Omental fat pad (tissue), 4 donors: ENCODE results near the gene KRTAP23-1. TPM values are rescaled to one million over a fixed set of nuclear protein-coding genes. Genes with fewer than 3 reads are reported as not detected.
A peak's percentile ranks its signal among the peaks of the same experiment; 100 is the strongest.

Source experiments
- ATAC-seq: fragments of 150-250 bp; one replicate; pipeline ENCODE4 v1.9.1; 2016; ENCODE audit warnings: mild to moderate bottlenecking, moderate library complexity; ENCODE audit not compliant: low FRiP score
- DNase-seq: peaks from one replicate; pipeline ENCODE4 v3.0.0-alpha.2; 2019; ENCODE audit warnings: low spot score
- CTCF ChIP-seq, 3 donors: fragments of 450-650 bp; IDR thresholded peaks; one replicate each; pipeline ENCODE4 v1.5.1; 2016 to 2017; ENCODE audit warnings: antibody characterized with exemption in 3 of 3, mild to moderate bottlenecking in 3 of 3, moderate library complexity in 2 of 3
- total RNA-seq, 4 donors: library from RNA; depleted of rRNA; stranded (reverse); fragments of >200 nt; gene quantifications; one replicate each; pipeline ENCODE4 v1.1.0, GENCODE V29; 2016

Gene KRTAP23-1
- total RNA-seq, 4 donors from 2014 or later: not detected

- ATAC-seq: no peak
- DNase-seq: no peak
- no peak for TF ChIP-seq CTCF (IDR thresholded peaks at IDR 0.05)
Measured at GRCh38 chr21:30354308-30355005, 6.1 kb upstream of the KRTAP23-1 start.

GRCh38 chr21:30351534-30351933 is 3.1 kb upstream of the KRTAP23-1 start:
- no peak for ATAC-seq
- no peak for TF ChIP-seq CTCF (IDR thresholded peaks at IDR 0.05)
- no peak for DNase-seq

GRCh38 chr21:30349572-30349971 is 1.2 kb upstream of the KRTAP23-1 start:
- ATAC-seq (peak; percentile 65), DNase-seq (no peak)
- no peak for TF ChIP-seq CTCF (IDR thresholded peaks at IDR 0.05)

GRCh38 chr21:30345014-30345413 is 3.4 kb downstream of the KRTAP23-1 start:
- DNase-seq (no peak), ATAC-seq (no peak)
- TF ChIP-seq CTCF (IDR thresholded peaks at IDR 0.05): no peak

- no peak for ATAC-seq
Measured at GRCh38 chr21:30340714-30341573, 7.5 kb downstream of the KRTAP23-1 start.

GRCh38 chr21:30338717-30339116 is 9.7 kb downstream of the KRTAP23-1 start:
- ATAC-seq: no peak

More at GRCh38 chr21:30340714-30341573, 7.5 kb downstream of the KRTAP23-1 start:
- TF ChIP-seq CTCF (IDR thresholded peaks at IDR 0.05): peak in 1 of 3 donors; percentile 46
- peak; percentile 26 for DNase-seq

More at GRCh38 chr21:30338717-30339116, 9.7 kb downstream of the KRTAP23-1 start:
- DNase-seq: no peak
- TF ChIP-seq CTCF (IDR thresholded peaks at IDR 0.05): no peak
